SK-N-SH treated with all-trans-retinoic acid at 6 μM for 48 hours (cell line): ENCODE results near the gene GRIA4.

Experiments used
- ATAC-seq: fragments of 200-7000 bp; cut with Tn5 transposase; 3 replicates; pipeline ENCODE4 v1.9.1; 2020; ENCODE audit warnings: mild to moderate bottlenecking, moderate library complexity
- ARNTL ChIP-seq: fragments of 450-650 bp; formaldehyde crosslinking; IDR thresholded peaks from 2 replicates; pipeline ENCODE4 v1.5.0; 2020; ENCODE audit warnings: low read depth, mild to moderate bottlenecking, moderate library complexity, borderline replicate concordance
- BACH2 ChIP-seq: fragments of 250-450 bp; sonication (Bioruptor Pico); IDR thresholded peaks from 2 replicates; pipeline ENCODE4 v1.9.0; 2021; ENCODE audit warnings: mild to moderate bottlenecking, borderline replicate concordance
- CSDC2 ChIP-seq: fragments of 250-450 bp; sonication (Bioruptor Pico); IDR thresholded peaks from 2 replicates; pipeline ENCODE4 v1.5.0; 2020; ENCODE audit warnings: mild to moderate bottlenecking, moderate library complexity
- ESRRG ChIP-seq: fragments of 250-450 bp; sonication (Bioruptor Pico); IDR thresholded peaks from 2 replicates; pipeline ENCODE4 v1.6.1; 2021; ENCODE audit warnings: mild to moderate bottlenecking
- GLIS3 ChIP-seq: fragments of 250-450 bp; sonication (Bioruptor Pico); IDR thresholded peaks from 2 replicates; pipeline ENCODE4 v1.5.0; 2020; ENCODE audit warnings: mild to moderate bottlenecking, moderate library complexity
- ISL1 ChIP-seq: fragments of 250-450 bp; sonication (Bioruptor Pico); IDR thresholded peaks from 2 replicates; pipeline ENCODE4 v2.1.2; 2022; ENCODE audit warnings: mild to moderate bottlenecking, moderate library complexity
- OSR1 ChIP-seq: fragments of 250-450 bp; sonication (Bioruptor Pico); IDR thresholded peaks from 2 replicates; pipeline ENCODE4 v1.8.0; 2022; ENCODE audit warnings: moderate library complexity, mild to moderate bottlenecking, inconsistent platforms
- PPARA ChIP-seq: fragments of 250-450 bp; sonication (Bioruptor Pico); IDR thresholded peaks from 2 replicates; pipeline ENCODE4 v1.5.0; 2020; ENCODE audit warnings: mild to moderate bottlenecking, borderline replicate concordance
- RARB ChIP-seq: fragments of 250-450 bp; sonication (Bioruptor Pico); IDR thresholded peaks from 2 replicates; pipeline ENCODE4 v1.8.0; 2021; ENCODE audit warnings: mild to moderate bottlenecking, moderate library complexity
- SNAI2 ChIP-seq: fragments of 250-450 bp; sonication (Bioruptor Pico); IDR thresholded peaks from 2 replicates; pipeline ENCODE4 v1.5.0; 2020; ENCODE audit warnings: mild to moderate bottlenecking, moderate library complexity
- TCF4 ChIP-seq: fragments of 250-450 bp; sonication (Bioruptor Pico); IDR thresholded peaks from 2 replicates; pipeline ENCODE4 v1.8.0; 2021; ENCODE audit warnings: mild to moderate bottlenecking, moderate library complexity, borderline replicate concordance
- TOX ChIP-seq: fragments of 250-450 bp; sonication (Bioruptor Pico); IDR thresholded peaks from 2 replicates; pipeline ENCODE4 v1.8.0; 2021; ENCODE audit warnings: mild to moderate bottlenecking, moderate library complexity, borderline replicate concordance
- ZC3H10 ChIP-seq: fragments of 250-450 bp; sonication (Bioruptor Pico); IDR thresholded peaks from 2 replicates; pipeline ENCODE4 v1.5.1; 2021; ENCODE audit warnings: mild to moderate bottlenecking, moderate library complexity
- ZFP3 ChIP-seq: fragments of 250-450 bp; sonication (Bioruptor Pico); IDR thresholded peaks from 2 replicates; pipeline ENCODE4 v1.5.0; 2020; ENCODE audit warnings: mild to moderate bottlenecking, moderate library complexity
- ZFP30 ChIP-seq: fragments of 450-650 bp; formaldehyde crosslinking; IDR thresholded peaks from 2 replicates; pipeline ENCODE4 v1.5.0; 2022; ENCODE audit warnings: mild to moderate bottlenecking, moderate library complexity
- ZNF70 ChIP-seq: fragments of 450-650 bp; formaldehyde crosslinking; IDR thresholded peaks from 2 replicates; pipeline ENCODE4 v1.5.0; 2020; ENCODE audit warnings: mild to moderate bottlenecking, moderate library complexity
- ZNF8 ChIP-seq: fragments of 450-650 bp; formaldehyde crosslinking; IDR thresholded peaks from 2 replicates; pipeline ENCODE4 v1.5.0; 2020; ENCODE audit warnings: mild to moderate bottlenecking, moderate library complexity
- TF ChIP-seq, protein P1 (sequence below): fragments of 250-450 bp; sonication (Bioruptor Pico); IDR thresholded peaks from 2 replicates; pipeline ENCODE4 v1.8.0; 2021; ENCODE audit warnings: low read depth, mild to moderate bottlenecking, moderate library complexity, borderline replicate concordance
- TF ChIP-seq, protein P2 (sequence below): fragments of 250-450 bp; sonication (Bioruptor Pico); IDR thresholded peaks from 2 replicates; pipeline ENCODE4 v1.5.1; 2020; ENCODE audit warnings: low read depth, mild to moderate bottlenecking, moderate library complexity
- TF ChIP-seq, protein P3 (sequence below): fragments of 250-450 bp; sonication (Bioruptor Pico); IDR thresholded peaks from 2 replicates; pipeline ENCODE4 v1.8.0; 2020; ENCODE audit warnings: mild to moderate bottlenecking, moderate library complexity, borderline replicate concordance
- TF ChIP-seq, protein P4 (sequence below): fragments of 250-450 bp; sonication (Bioruptor Pico); IDR thresholded peaks from 2 replicates; pipeline ENCODE4 v1.5.0; 2020; ENCODE audit warnings: mild to moderate bottlenecking, moderate library complexity
- TF ChIP-seq, protein P5 (sequence below): fragments of 250-450 bp; sonication (Bioruptor Pico); IDR thresholded peaks from 2 replicates; pipeline ENCODE4 v1.5.1; 2021; ENCODE audit warnings: mild to moderate bottlenecking, moderate library complexity

Gene GRIA4

DNA sequence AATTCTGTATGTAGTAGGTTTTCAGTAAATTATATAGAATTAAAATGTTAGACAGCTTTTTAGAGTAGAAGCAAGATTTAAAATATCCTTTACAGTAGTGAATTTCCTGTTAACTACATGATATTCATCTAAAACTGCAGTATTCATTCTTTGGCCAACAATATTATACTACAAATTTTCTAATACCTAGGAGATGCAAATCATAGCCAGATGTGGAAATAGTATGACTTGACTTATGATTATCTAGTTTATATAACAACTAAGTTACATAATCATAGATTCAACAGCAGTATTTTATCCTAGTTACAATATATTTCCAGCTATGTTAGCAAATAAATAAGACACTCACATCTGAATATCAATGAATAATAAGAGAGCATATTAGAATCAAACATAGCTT, 249.0 kb downstream of the GRIA4 start:
- no peak for ATAC-seq
- TF ChIP-seq ISL1 (no peak), SNAI2 (CRISPR knock-in tag) (no peak), RARB (CRISPR knock-in tag) (no peak), ZFP30 (no peak), TCF4 (no peak), CSDC2 (CRISPR knock-in tag) (no peak), OSR1 (CRISPR knock-in tag) (no peak), PPARA (CRISPR knock-in tag) (no peak), ZFP3 (no peak), GLIS3 (CRISPR knock-in tag) (no peak), ARNTL (CRISPR knock-in tag) (no peak), TOX (CRISPR knock-in tag) (no peak), ESRRG (CRISPR knock-in tag) (no peak)
- TF ChIP-seq, protein P1, sequence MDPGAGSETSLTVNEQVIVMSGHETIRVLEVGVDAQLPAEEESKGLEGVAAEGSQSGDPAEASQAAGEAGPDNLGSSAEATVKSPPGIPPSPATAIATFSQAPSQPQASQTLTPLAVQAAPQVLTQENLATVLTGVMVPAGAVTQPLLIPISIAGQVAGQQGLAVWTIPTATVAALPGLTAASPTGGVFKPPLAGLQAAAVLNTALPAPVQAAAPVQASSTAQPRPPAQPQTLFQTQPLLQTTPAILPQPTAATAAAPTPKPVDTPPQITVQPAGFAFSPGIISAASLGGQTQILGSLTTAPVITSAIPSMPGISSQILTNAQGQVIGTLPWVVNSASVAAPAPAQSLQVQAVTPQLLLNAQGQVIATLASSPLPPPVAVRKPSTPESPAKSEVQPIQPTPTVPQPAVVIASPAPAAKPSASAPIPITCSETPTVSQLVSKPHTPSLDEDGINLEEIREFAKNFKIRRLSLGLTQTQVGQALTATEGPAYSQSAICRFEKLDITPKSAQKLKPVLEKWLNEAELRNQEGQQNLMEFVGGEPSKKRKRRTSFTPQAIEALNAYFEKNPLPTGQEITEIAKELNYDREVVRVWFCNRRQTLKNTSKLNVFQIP (CRISPR knock-in tag), result no peak
- TF ChIP-seq, protein P2, sequence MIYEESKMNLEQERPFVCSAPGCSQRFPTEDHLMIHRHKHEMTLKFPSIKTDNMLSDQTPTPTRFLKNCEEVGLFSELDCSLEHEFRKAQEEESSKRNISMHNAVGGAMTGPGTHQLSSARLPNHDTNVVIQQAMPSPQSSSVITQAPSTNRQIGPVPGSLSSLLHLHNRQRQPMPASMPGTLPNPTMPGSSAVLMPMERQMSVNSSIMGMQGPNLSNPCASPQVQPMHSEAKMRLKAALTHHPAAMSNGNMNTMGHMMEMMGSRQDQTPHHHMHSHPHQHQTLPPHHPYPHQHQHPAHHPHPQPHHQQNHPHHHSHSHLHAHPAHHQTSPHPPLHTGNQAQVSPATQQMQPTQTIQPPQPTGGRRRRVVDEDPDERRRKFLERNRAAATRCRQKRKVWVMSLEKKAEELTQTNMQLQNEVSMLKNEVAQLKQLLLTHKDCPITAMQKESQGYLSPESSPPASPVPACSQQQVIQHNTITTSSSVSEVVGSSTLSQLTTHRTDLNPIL (CRISPR knock-in tag), result no peak
- TF ChIP-seq, protein P3, sequence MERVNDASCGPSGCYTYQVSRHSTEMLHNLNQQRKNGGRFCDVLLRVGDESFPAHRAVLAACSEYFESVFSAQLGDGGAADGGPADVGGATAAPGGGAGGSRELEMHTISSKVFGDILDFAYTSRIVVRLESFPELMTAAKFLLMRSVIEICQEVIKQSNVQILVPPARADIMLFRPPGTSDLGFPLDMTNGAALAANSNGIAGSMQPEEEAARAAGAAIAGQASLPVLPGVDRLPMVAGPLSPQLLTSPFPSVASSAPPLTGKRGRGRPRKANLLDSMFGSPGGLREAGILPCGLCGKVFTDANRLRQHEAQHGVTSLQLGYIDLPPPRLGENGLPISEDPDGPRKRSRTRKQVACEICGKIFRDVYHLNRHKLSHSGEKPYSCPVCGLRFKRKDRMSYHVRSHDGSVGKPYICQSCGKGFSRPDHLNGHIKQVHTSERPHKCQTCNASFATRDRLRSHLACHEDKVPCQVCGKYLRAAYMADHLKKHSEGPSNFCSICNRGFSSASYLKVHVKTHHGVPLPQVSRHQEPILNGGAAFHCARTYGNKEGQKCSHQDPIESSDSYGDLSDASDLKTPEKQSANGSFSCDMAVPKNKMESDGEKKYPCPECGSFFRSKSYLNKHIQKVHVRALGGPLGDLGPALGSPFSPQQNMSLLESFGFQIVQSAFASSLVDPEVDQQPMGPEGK (CRISPR knock-in tag), result no peak
- TF ChIP-seq, protein P4, sequence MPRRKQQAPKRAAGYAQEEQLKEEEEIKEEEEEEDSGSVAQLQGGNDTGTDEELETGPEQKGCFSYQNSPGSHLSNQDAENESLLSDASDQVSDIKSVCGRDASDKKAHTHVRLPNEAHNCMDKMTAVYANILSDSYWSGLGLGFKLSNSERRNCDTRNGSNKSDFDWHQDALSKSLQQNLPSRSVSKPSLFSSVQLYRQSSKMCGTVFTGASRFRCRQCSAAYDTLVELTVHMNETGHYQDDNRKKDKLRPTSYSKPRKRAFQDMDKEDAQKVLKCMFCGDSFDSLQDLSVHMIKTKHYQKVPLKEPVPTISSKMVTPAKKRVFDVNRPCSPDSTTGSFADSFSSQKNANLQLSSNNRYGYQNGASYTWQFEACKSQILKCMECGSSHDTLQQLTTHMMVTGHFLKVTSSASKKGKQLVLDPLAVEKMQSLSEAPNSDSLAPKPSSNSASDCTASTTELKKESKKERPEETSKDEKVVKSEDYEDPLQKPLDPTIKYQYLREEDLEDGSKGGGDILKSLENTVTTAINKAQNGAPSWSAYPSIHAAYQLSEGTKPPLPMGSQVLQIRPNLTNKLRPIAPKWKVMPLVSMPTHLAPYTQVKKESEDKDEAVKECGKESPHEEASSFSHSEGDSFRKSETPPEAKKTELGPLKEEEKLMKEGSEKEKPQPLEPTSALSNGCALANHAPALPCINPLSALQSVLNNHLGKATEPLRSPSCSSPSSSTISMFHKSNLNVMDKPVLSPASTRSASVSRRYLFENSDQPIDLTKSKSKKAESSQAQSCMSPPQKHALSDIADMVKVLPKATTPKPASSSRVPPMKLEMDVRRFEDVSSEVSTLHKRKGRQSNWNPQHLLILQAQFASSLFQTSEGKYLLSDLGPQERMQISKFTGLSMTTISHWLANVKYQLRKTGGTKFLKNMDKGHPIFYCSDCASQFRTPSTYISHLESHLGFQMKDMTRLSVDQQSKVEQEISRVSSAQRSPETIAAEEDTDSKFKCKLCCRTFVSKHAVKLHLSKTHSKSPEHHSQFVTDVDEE (CRISPR knock-in tag), result no peak
- TF ChIP-seq, protein P5, sequence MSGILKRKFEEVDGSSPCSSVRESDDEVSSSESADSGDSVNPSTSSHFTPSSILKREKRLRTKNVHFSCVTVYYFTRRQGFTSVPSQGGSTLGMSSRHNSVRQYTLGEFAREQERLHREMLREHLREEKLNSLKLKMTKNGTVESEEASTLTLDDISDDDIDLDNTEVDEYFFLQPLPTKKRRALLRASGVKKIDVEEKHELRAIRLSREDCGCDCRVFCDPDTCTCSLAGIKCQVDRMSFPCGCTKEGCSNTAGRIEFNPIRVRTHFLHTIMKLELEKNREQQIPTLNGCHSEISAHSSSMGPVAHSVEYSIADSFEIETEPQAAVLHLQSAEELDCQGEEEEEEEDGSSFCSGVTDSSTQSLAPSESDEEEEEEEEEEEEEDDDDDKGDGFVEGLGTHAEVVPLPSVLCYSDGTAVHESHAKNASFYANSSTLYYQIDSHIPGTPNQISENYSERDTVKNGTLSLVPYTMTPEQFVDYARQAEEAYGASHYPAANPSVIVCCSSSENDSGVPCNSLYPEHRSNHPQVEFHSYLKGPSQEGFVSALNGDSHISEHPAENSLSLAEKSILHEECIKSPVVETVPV (CRISPR knock-in tag), result no peak

DNA sequence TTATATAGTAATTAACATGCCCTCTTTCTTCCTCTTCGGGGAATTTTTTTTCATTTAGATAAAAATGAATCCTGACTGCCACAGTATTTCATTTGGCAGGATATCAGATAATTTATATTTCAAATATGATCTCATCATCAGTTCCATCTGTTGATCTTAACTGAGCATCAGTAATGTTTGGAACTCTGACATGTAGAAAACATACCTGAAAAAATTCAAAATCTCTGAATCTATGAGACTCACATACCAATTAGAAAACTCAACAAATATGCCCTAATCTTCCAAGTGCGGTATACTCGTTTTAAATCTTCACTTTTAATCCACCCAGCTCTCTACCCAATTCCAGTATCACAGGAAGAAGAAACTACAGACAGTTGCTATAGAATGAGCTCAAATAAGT, 250.2 kb downstream of the GRIA4 start:
- no peak for ATAC-seq
- TF ChIP-seq GLIS3 (CRISPR knock-in tag), result no peak
- TF ChIP-seq, protein P1 (CRISPR knock-in tag), result no peak
- TF ChIP-seq, all 23 proteins: peak for 0

DNA sequence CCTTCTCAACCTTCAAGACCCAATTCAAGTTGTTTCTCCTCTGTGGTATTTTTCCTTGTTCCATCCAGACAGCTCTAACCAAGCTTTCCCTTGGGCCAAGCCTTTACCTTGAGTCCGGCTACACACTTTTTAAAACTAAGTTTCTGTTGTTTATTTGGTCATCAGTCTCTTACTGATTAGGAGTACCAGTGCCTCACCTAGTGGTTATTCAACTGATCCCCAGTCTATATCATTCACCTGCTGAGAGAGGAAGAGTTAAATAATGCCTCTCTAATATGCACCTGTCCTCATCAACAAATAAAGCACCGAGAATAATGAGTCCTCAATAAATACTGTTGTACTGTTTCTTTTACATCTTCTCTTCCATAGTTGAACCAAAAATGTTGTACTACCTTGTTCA, 251.4 kb downstream of the GRIA4 start:
- no peak for ATAC-seq
- TF ChIP-seq, protein P2 (CRISPR knock-in tag), result no peak
- no peak for TF ChIP-seq OSR1 (CRISPR knock-in tag)
- no peak for TF ChIP-seq ZNF8
- TF ChIP-seq RARB (CRISPR knock-in tag), result no peak
- no peak for TF ChIP-seq ZNF70 (CRISPR knock-in tag)
- TF ChIP-seq, protein P5 (CRISPR knock-in tag), result no peak
- TF ChIP-seq ZC3H10 (CRISPR knock-in tag), result no peak
- TF ChIP-seq ZFP3, result no peak
- TF ChIP-seq PPARA (CRISPR knock-in tag), result no peak
- TF ChIP-seq GLIS3 (CRISPR knock-in tag), result no peak
- TF ChIP-seq ESRRG (CRISPR knock-in tag), result no peak
- TF ChIP-seq, protein P3 (CRISPR knock-in tag), result no peak
- TF ChIP-seq BACH2 (CRISPR knock-in tag), result no peak
- no peak for TF ChIP-seq TOX (CRISPR knock-in tag)
